ENCODE data around the gene PMFBP1.
"Not testable (repeated sequence)": the region's sequence is repeated elsewhere in the genome, so short reads cannot be mapped to it uniquely, and the experiment has no call there.

PMFBP1 gene

DNA sequence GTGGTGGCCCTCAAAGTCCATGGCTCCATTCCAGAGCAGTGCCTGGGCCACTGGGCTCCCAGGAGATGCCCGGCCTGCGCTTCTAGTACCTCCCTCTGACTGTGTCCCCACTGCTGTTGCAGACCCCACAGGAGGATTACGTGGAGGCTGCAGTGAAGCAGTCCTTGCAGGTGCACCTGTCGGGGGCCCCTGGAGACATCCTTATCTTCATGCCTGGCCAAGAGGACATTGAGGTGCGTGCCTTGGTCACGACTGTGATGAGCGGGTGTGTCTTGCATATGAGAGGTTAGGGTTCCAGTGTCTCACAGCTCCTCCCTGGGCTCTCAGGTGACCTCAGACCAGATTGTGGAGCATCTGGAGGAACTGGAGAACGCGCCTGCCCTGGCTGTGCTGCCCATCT is 67.0 kb downstream of the PMFBP1 start:
- no peak for DNase-seq (ENCODE audit: low read depth)

DNA sequence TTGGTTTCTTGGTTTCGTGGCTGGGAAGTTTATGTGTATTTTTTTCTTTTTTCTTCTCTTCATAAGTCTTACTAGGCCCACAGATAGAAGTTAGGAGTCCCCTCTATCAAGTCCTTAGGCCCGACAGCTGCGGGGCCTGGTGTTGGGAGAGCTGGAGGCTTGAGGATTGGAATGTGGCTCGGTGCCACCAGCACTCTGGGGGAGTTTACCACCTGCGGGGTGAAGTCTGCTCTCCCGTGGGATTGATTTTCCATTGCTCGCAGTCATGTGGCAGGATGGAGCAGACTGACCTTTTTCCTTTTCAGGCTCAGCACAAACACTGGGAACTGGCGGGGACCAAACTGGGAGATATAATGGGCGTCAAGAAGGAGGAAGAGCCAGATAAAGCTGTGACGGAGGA is 70.8 kb downstream of the PMFBP1 start:
- no peak for DNase-seq (ENCODE audit: low read depth)

DNA sequence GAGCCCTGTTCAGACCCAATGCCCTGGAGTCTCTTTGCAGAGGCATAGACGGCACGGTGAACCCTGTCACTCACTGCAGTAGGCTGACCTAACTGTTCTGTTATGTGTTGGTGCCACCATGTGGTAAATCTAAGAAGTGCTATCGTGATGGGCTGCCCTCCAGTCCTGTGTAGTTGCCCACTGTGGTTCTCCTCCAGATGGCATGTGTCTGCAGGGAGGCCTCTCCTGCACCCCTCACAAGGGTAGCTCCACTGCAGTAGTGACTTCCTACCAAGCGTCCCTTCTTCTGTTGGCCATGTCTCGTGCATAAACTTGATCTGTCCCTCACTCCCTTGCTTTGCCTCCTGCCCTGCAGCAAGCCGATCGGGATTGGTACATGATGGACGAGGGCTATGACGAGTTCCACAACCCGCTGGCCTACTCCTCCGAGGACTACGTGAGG is 72.6 kb downstream of the PMFBP1 start:
- DNase-seq (ENCODE audit: low read depth), result peak; percentile 59

DNA sequence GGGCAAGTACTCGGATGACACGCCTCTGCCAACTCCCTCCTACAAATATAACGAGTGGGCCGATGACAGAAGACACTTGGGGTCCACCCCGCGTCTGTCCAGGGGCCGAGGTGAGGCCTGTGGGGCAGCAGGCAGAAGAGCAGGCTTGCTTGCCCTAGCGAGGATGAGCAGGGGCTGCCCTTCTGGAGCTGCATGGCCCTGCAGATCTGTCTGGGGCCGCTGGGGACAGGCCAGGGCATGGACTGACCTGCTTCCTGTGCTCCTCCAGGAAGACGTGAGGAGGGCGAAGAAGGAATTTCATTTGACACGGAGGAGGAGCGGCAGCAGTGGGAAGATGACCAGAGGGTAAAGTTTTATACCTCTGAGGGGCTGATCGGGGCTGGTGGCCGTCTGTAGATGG is 73.0 kb downstream of the PMFBP1 start:
- no peak for DNase-seq (ENCODE audit: low read depth)

DNA sequence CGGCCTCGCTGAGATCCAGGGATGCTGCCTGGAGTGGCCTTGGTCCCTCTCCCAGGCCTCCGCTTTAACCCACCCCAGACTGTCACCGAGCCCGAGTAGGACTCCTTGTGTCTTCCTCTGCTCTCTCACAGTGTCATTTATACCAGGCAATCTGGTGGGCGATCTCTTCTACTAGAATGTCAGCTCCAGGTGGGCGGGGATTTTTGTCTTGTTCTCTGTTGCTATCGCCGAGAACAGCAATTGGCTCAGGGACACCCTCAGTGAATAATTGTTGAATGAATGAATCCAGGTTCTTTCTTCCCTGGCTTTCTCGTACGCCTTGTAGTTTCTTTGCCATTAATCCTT is 77.7 kb downstream of the PMFBP1 start:
- no peak for DNase-seq (ENCODE audit: low read depth)

DNA sequence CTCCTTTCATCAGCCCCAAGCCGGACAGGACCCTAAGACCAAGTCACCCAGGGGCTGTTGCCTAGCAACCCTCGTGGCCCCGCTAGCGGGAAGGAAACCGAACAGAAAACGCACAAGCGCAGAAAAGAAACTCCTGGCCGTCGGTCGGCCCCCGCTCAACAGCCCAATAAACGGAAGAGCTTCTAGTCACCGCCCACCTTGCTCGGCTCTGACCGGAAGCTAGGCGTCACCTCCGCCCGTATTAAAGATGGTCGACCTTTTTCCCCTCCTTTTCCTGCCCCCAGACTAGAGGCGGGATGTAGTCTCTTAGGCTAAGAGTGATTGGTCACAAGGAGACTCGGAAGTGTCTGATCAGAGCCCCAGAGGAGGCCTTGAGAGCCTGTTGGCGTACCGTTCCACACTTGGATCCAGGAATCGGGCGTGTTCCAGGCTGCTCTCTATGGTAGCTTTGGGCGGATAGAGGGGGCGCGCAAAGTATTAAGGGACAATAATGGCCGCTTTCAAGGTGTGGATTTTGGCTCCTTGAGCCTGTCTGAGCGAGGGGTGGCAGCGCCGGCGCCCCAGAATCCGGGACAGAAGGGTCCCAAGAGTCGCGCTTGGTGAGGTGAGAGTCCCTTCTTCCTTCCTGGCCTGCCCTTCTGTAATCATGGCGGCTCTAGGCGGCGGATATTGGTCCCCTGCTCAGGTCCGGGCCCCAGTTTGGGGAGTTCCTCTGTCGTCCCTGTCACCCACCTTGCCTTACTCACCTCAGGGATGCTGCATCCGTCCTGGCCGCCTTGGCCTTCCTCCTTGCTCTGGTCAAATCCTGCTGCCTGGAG is 78.3 kb downstream of the PMFBP1 start, which contains the start of the genes DHX38 and TXNL4B:
Gene DHX38 (plus strand): TSS at position 400 of the 818 bp plus-strand sequence. CDS start 2,311 bp downstream, outside the sequence.
Gene TXNL4B (minus strand): TSS at position 173 of the 818 bp plus-strand sequence. CDS start 2,871 bp downstream, outside the sequence.
- peak; percentile 99 for DNase-seq (ENCODE audit: low read depth)

DNA sequence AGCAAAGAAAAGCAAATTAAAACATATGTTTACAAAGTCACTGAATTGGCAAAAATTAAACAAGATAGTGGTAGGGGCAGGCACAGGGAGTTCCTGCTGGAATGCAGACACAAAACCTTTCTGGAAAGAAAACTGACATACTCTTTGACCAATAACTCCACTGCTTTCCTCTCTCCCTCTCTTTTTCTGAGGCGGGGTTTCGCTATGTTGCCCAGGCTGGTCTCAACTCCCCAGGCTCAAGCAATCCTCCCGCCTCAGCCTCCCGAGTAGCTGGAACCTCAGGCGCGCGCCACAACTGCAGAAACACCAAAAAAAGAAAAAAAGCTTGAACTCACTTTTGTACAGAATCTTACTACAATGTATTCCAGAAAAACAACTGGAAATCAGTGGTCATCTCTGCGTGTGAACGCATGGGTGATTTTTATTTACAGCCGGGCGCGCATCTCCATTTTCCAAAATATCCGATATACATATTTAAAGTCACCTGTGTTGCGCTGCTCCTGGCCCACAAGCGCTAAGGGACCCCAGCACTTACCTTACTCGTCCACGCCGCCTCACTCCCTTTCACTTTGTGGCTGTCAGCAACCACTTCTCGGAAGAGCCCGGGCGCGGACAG is 79.0 kb downstream of the PMFBP1 start:
- peak; percentile 74 for DNase-seq (ENCODE audit: low read depth)

DNA sequence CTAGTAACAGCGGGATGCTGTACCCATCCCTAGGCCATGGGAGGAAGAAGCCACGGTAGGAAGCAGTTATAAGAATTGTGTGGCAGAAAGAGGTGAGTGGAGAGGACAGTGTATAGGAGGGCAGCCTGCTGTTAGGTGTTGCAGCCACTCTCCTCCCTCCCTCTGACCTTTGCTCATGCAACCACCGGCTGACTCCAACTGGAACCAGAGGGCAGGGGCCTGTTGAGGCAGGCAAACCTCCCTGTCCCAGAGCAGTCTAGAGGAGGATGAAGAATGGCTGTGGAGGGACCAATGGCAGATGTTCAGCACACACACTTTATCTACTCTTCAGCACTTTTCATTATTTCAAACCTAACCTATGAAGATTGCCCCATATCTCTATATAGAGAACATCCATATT is 80.7 kb downstream of the PMFBP1 start:
- DNase-seq (ENCODE audit: low read depth), result no peak

DNA sequence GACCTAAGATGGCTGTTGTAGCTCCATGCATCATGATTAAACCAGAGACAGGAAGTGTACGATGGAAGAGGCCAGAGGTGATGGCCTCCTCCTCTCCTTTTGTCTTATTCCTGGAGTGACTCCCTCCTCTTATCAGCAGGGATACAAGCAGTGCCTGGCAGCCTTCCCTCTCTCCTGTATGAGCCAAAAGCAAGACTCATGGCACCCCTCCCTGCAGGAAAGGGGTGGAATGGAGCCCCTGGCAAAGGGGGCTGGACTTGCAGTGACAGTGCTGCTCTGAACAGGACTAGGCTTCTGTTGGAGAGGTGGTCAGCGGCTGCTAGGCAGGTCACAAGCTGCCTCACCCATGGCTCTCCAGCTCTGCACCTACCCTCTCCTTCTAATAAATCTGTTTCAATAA is 87.0 kb downstream of the PMFBP1 start:
- peak; percentile 47 for DNase-seq (ENCODE audit: low read depth)

DNA sequence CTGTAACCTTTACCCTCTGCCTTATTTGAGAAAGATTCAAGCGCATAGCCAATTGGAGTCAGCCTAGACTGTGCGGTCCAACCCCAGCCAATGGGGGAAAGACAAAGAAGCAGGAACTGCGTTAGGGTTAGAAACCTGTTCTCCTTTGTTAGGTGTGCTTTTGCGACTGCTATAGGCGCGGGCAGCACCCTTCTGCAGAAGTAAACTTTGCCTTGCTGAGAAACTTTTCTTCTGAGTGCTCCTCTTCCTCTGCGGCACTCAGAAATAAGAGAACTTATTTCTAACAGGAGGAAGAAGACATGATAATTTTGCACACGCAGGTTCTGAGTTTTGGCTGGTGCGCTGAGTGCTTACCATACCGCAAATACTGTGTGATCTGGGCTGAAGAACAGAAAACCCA is 87.5 kb downstream of the PMFBP1 start:
- DNase-seq (ENCODE audit: low read depth), result no peak

DNA sequence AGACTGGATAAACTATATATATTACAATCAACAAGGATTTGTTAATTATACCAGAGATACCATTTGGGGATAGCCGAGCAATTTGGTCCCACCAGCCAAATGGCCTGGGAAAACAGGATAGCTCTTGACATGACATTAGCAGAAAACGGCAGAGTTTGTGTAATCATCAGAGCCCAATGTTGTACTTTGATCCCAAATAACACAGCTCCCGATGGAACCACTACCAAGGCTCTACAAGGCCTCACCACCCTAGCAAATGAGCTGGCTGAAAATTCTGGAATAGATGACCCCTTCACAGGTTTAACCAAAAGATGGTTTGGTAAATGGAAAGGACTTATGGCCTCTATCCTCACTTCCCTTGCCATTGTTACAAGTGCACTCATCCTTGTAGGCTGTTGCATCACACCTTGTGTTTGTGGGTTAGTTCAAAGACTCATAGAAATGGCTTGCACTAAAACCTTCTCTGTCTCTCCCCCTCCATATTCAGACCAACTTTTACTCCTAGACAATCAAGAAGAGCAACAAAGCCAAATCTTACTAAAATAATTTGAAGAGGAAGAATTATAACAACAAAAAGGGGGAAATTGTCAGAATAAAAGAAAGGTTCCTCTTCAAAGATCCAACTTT is 88.1 kb downstream of the PMFBP1 start:
- peak; percentile 31 for DNase-seq (ENCODE audit: low read depth)

DNA sequence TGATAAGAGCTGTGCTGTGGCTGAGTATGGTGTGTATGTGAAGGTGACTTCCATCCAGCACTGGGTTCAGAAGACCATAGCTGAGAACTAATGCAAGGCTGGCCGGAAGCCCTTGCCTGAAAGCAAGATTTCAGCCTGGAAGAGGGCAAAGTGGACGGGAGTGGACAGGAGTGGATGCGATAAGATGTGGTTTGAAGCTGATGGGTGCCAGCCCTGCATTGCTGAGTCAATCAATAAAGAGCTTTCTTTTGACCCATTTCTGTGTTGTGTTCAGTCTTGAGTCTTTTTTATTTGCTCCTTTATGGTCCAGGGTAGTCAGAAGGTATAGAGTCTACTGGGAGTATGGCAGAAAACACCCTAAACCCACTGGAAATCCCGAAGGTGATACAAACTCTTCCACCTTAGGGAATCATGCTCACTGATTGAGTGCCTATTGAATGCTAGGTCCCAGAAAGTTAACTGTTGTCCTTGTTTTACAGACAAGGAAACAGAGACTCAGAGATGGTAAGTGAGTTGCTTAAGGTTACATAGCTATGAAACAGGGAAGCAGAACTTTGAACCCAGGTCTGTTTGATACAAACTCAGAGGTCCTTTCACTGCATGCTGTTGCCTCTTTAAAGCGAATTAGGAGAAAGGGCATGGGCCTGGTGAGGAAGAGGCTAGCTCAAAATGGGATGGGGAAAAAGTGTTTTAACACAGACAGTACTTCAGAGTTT is 94.8 kb downstream of the PMFBP1 start:
- DNase-seq (ENCODE audit: low read depth), result not testable (repeated sequence)

DNA sequence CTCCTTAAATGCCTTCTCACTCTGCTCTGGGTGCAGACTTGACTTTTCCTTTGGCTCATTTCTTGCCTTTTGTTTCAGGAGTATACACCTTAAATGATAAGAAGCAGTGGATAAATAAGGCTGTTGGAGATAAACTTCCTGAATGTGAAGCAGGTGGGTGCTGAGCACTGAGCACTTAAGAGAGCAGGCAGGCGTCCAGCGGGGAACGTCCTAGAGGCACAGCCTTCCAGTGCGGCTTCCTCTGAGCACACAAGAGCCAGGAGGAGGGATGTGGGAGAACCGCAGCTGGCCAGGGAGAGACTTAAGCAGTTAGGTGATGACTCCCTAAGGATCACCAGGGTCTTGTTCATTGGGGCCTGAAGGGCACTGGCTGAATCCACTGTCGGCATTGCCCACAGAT is 96.9 kb downstream of the PMFBP1 start:
- DNase-seq (ENCODE audit: low read depth), result not testable (repeated sequence)

DNA sequence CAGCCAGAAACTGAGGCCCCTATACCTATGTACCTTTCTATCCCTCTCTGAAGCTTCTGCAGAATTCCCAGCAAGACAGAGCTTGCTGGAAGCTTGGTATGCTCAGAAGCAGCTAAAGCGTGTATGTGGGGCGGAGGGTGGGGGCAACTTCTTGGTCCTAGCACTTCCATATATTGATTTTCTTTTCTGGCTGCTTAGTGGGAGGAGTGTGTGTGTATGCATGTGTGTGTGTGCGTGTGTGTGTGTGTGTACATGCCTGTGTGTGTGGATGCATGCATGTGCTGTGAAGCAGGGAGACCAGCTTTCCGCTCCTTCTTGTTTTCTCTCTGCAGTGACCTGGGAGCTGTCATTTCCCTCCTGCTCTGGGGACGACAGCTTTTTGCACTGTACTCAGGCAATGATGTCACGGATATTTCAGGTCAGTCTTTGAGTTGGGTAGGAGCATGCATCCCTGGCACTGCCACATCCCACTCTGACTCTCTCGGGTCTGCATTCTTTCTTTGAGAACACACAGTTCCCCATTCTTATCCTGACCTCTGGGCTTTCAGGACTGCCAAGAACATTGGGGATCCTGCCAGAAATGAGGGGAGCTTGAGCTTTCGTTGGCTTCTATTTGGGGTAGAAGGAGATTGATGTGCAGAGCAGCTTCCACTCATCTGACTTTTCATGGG is 98.3 kb downstream of the PMFBP1 start:
- peak; percentile 54 for DNase-seq (ENCODE audit: low read depth)

DNA sequence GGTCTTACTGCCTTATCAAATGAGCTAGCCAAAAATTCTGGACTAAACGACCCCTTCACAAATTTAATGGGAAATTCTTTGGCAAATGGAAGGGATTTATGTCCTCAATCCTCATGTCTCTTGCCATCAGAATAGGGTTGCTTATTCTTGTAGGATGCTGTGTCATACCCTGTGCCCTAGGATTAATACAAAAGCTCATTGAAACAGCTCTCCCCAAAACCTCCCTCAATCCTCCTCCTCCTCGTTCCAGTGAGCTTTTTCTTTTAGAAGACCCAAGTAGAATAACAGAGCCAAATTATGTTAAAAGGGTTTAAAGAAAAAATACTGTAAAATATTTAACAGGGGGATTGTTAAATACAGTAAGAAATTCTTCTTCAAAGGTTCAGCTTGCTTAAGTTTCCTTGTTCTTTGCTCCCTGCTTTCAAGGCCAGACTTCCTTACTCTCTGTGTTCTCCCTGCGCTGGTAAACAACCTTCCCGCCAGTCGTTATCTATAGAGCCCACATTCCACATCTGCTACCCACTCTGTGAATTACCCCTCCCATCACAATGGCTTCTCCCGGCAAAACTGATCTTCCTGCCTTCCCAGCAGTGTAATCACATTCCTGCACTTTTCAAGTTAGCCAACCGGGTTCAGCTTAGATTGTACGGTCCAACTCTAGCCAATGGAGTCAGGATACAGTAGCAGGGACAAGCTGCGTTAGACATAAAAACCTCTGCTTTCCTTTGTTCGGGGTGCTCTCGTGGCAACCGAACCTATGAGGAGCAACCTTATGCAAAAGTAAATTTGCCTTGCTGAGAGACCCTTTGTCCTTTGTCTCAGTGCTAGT is 99.2 kb downstream of the PMFBP1 start:
- peak; percentile 93 for DNase-seq (ENCODE audit: low read depth)

Data from amniotic epithelial cell (primary cell).